ENCODE data around the gene INSYN2B. TPM values are rescaled to one million over a fixed set of nuclear protein-coding genes. Genes with fewer than 3 reads are reported as not detected.

INSYN2B gene
- polyA plus RNA-seq, 1 donor (not counting 4 experiments of a cell fraction or from before 2014, with no cell fraction given): 0.16 TPM

DNA sequence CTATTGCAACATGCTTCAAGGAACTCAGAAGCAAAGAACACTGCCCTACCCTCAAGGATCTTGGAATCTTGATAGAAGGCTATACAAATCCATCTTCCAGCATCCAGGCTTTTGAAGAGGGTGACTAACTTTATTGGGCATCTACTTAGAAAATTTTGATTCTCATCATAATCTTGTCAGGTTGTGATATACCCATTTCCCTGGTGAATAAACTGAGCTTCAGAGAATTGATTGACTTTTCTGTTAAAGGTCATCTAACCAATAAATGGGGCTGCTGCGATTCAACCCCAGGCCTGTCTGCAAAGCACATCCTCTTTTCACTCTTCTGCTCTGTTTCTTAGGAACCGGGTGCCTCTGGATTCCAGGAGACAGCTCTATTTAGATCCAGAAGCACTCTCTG lies 19.9 kb upstream of the INSYN2B start:
- no peak overlapping the region for H3K4me3 ChIP-seq (ENCODE audit: control insufficient read depth in 2 of 3, extremely low read depth in 1 of 3, insufficient read depth in 2 of 3, low read depth in 1 of 3, low read length in 3 of 3)
- no peak overlapping the region for H2AFZ ChIP-seq (ENCODE audit: control insufficient read depth, low read length)
- no peaks in the 10 kb centered on the region for H3K27me3 ChIP-seq (ENCODE audit: control insufficient read depth, extremely low read depth, insufficient read depth, low read length)
- no peaks in the 10 kb centered on the region for H3K4me1 ChIP-seq (ENCODE audit: control insufficient read depth, extremely low read depth, insufficient read depth, low read length)
- dilution Hi-C loops (cut with MboI; ENCODE audit: extremely low pct_ligation_motif_present, low sequenced_read_pairs): no loop called here
- FAIRE-seq: no peak
- no peaks in the 10 kb centered on the region for H3K9me3 ChIP-seq (ENCODE audit: control insufficient read depth, low read depth, low read length)
- no peaks in the 10 kb centered on the region for H3K79me2 ChIP-seq (ENCODE audit: control insufficient read depth, insufficient read depth, low read length)
- no peak overlapping the region for H3K27ac ChIP-seq (ENCODE audit: control insufficient read depth, insufficient read depth, low read length)
- no peaks in the 10 kb centered on the region for H3K36me3 ChIP-seq (ENCODE audit: control insufficient read depth in 2 of 2, extremely low read depth in 1 of 2, insufficient read depth in 2 of 2, low read length in 2 of 2)
- TF ChIP-seq, protein P1, sequence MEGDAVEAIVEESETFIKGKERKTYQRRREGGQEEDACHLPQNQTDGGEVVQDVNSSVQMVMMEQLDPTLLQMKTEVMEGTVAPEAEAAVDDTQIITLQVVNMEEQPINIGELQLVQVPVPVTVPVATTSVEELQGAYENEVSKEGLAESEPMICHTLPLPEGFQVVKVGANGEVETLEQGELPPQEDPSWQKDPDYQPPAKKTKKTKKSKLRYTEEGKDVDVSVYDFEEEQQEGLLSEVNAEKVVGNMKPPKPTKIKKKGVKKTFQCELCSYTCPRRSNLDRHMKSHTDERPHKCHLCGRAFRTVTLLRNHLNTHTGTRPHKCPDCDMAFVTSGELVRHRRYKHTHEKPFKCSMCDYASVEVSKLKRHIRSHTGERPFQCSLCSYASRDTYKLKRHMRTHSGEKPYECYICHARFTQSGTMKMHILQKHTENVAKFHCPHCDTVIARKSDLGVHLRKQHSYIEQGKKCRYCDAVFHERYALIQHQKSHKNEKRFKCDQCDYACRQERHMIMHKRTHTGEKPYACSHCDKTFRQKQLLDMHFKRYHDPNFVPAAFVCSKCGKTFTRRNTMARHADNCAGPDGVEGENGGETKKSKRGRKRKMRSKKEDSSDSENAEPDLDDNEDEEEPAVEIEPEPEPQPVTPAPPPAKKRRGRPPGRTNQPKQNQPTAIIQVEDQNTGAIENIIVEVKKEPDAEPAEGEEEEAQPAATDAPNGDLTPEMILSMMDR (optimal IDR thresholded peaks at IDR 0.05 in 1 of 3, IDR thresholded peaks at IDR 0.05 in 1 of 3, conservative IDR thresholded peaks at IDR 0.05 in 1 of 3; ENCODE audit: extremely low read depth in 1 of 3, insufficient read depth in 2 of 3, low read length in 3 of 3): no peak
- TF ChIP-seq EZH2 (IDR thresholded peaks at IDR 0.05; ENCODE audit: low read length): no peak
- no peaks in the 10 kb centered on the region for H4K20me1 ChIP-seq (ENCODE audit: control insufficient read depth, extremely low read depth, insufficient read depth, low read length)
- no peaks in the 10 kb centered on the region for H3K9me1 ChIP-seq (ENCODE audit: control insufficient read depth, extremely low read depth, insufficient read depth, low read length)
- DNase-seq (ENCODE audit: low read depth, low spot score): no peak
- no peak overlapping the region for H3K4me2 ChIP-seq (ENCODE audit: control insufficient read depth, extremely low read depth, insufficient read depth, low read depth, low read length)
- no peak overlapping the region for H3K9ac ChIP-seq (ENCODE audit: control insufficient read depth, extremely low read depth, insufficient read depth, low read length)

DNA sequence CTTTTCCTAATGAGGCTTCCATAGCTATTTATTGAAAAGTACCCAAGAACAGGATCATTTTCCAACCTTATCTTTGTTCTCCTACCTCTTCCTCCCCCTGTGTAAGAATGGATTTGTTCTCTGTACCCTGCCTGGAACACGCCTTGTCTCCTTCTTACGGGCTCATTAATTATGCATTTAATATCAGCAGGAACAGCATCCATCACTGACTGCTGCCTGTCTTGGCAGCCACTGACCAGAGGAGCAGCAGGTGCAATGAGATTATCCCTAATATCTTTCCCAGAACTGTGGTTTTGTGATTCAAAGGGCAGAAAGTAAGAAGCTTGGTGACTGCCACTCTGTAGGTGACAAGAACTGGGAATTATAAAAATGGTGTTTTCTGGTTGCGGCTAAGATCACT lies 19.3 kb upstream of the INSYN2B start:
- H2AFZ ChIP-seq (ENCODE audit: control insufficient read depth, low read length): no peak overlapping the region
- dilution Hi-C loops (cut with MboI; ENCODE audit: extremely low pct_ligation_motif_present, low sequenced_read_pairs): no loop called here
- TF ChIP-seq, protein P1 (optimal IDR thresholded peaks at IDR 0.05 in 1 of 3, IDR thresholded peaks at IDR 0.05 in 1 of 3, conservative IDR thresholded peaks at IDR 0.05 in 1 of 3; ENCODE audit: extremely low read depth in 1 of 3, insufficient read depth in 2 of 3, low read length in 3 of 3): no peak
- no peak for TF ChIP-seq EZH2 (IDR thresholded peaks at IDR 0.05; ENCODE audit: low read length)
- H3K36me3 ChIP-seq (ENCODE audit: control insufficient read depth in 2 of 2, extremely low read depth in 1 of 2, insufficient read depth in 2 of 2, low read length in 2 of 2): no peaks in the 10 kb centered on the region
- no peak overlapping the region for H3K27ac ChIP-seq (ENCODE audit: control insufficient read depth, insufficient read depth, low read length)
- no peak for DNase-seq (ENCODE audit: low read depth, low spot score)
- no peaks in the 10 kb centered on the region for H3K4me1 ChIP-seq (ENCODE audit: control insufficient read depth, extremely low read depth, insufficient read depth, low read length)
- no peak for FAIRE-seq
- H3K9me3 ChIP-seq (ENCODE audit: control insufficient read depth, low read depth, low read length): no peaks in the 10 kb centered on the region
- H3K4me3 ChIP-seq (ENCODE audit: control insufficient read depth in 2 of 3, extremely low read depth in 1 of 3, insufficient read depth in 2 of 3, low read depth in 1 of 3, low read length in 3 of 3): no peak overlapping the region
- H3K27me3 ChIP-seq (ENCODE audit: control insufficient read depth, extremely low read depth, insufficient read depth, low read length): no peaks in the 10 kb centered on the region
- no peaks in the 10 kb centered on the region for H3K9me1 ChIP-seq (ENCODE audit: control insufficient read depth, extremely low read depth, insufficient read depth, low read length)
- no peak overlapping the region for H3K9ac ChIP-seq (ENCODE audit: control insufficient read depth, extremely low read depth, insufficient read depth, low read length)
- no peaks in the 10 kb centered on the region for H3K79me2 ChIP-seq (ENCODE audit: control insufficient read depth, insufficient read depth, low read length)
- no peaks in the 10 kb centered on the region for H4K20me1 ChIP-seq (ENCODE audit: control insufficient read depth, extremely low read depth, insufficient read depth, low read length)
- H3K4me2 ChIP-seq (ENCODE audit: control insufficient read depth, extremely low read depth, insufficient read depth, low read depth, low read length): no peak overlapping the region
